GM19238 (cell line): ENCODE data around the gene SMAD5.
A peak's percentile ranks its signal among the peaks of the same experiment; 100 is the strongest.

ENCODE experiments used
- DNase-seq: peaks from one replicate; pipeline ENCODE4 v3.0.0; 2011; ENCODE audit warnings: low spot score; ENCODE audit not compliant: insufficient read length

SMAD5 gene

GRCh38 chr5:136132557-136133221 lies at the start of gene SMAD5:
Gene SMAD5 (plus strand): TSS chr5:136132845. CDS start chr5:136153761, 20,916 bp downstream.
- DNase-seq: peak; percentile 98

DNA sequence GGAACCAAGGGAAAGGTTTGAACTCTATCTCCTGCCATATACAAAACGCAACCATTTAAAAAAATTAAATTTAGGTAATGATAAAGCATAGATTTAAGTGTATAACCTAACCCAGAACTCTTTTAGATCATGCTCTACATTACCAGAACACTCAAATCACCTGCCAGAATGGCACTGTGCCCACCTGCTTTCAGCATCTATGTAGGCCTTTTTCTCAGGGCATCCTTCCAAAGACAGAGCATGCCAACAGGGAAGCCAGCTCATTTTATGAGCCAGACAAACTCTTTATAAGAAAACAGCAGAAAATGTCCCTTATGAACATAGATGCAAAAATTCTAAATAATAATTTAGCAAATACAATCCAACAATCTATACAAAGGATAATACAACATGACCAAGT lies 47.9 kb upstream of the SMAD5 start:
- no peak for DNase-seq

DNA sequence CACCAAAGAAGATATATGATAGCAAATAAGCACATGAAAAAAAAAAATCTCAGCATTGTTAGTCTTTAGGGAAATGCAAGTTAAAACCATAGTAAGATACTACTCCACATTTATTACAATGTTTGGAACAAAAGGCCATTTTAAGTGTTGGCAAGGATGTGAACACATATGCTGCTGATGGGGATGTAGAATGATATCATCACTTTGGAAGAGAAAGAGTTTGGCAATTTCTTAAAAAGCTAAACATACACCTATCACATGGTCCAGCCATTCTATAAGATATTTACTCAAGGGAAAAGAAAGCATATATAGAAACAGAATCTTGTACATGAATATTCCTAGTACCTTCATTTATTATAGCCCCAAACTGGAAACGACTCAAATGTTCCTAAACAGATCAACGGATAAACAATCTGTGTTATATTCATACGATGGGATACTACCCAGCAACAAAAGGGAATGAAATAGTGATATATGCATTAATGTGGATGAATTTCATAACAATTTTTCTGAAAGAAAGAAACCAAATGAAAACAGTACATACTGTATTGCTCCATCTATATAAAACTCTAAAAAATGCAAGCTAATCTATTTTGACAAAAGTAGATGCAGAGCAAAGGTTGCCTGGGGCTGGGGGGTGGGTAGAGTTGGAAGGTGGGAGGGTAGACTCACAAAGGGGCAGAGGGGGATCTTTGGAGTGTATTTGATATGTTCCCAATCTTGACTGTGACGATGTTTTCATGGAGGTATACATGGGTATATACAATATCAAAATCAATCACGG lies 45.7 kb upstream of the SMAD5 start:
- DNase-seq: no peak

DNA sequence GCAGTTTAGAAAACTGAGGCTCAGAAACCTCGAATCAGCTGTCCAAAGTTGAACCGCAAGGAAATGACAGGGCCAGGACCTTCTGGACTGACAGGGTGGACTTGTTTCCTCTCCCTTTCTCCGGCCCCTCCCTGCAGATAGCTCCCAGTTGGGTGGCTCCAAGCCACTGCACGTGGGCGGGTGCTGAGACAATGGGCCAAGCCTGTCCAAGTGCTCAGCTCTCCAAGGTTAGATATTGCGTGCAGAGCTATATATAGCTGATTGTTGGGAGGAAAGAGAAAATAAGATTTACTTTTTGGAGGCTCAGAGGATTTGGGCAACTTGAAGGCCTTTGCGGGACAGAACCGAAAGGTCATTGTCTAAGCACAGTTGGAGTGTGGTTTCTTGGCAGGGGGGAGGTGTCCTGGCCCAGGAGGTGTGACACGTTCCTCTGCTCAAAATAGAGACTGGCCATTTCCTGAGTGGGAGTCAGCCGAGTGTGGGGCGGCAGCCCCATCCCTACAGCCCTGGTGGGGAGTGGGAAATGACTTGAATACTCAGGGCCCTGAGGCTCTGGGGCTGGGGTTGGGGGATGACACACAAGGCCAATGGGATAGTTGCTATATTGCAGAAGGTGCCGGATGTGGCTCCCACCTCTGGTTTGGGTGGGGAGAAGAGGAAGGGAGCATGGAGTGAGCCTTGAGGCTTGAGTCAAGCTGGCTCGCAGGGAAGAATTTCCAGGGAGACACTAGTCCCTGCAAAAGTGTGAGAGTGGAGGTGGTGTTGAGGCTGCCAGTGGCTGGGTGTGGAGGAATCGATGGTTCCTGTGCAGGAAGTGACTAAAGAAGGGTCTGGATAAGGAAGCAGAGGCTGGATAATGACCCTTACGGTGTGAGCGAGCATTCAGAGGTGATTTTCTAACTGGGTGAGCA lies 44.4 kb upstream of the SMAD5 start:
- DNase-seq: no peak

DNA sequence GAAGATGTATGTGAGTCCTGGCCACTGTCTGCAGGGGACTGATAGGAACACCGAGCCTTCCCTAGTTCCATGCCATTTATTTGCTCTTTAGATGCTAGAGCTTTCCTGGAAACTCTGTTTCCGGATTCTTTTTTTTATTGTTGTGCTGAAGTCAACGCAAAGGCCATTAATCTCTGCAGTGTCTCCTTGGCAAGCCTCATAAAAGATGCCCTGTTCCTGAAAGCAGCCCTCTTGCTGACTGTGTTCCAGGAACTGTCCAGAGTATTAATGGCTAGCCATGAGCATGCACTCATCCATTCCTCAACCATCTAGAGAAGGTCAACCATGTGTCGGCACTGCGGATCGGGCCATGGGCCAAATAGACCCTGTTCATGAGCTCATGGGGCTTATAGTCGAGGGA lies 42.9 kb upstream of the SMAD5 start:
- DNase-seq: no peak

- DNase-seq: no peak
Observed at GRCh38 chr5:136090319-136090718, 42.3 kb upstream of the SMAD5 start.

- no peak for DNase-seq
Observed at GRCh38 chr5:136094189-136094912, 38.3 kb upstream of the SMAD5 start.

DNA sequence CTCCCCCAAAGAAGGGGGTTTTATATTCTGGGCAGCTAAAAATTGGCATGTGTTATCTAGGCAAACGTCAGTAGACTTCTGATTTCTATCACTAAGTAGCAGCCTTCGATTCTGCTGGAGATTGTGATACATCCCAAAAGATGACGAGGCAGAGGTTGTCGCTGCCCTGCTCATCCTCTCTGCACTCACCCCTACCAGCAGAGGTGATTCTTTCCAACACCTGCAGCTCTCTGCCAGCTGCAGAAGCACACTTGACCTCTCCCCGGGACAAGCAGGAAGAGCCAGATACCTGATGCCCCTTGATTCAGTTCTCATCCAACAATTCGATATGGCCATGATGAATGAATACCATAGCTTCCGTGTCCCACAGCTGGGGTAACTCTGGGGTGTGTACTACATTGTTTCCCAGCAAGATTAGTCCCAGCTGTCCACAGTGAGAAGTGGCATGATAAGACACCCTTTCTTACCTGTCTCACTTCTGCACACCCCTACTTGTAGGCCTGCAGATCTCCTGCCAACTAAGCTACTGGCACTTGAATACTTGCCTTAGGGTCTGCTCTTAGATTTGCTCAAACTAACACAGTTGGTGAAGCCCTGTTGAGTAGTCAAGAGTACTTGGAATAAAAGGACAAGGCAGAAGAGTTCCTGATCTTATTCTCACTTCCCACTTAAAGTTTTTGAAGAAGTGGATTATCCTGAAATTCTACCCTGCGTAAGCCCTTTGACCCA lies 37.6 kb upstream of the SMAD5 start:
- DNase-seq: no peak

DNA sequence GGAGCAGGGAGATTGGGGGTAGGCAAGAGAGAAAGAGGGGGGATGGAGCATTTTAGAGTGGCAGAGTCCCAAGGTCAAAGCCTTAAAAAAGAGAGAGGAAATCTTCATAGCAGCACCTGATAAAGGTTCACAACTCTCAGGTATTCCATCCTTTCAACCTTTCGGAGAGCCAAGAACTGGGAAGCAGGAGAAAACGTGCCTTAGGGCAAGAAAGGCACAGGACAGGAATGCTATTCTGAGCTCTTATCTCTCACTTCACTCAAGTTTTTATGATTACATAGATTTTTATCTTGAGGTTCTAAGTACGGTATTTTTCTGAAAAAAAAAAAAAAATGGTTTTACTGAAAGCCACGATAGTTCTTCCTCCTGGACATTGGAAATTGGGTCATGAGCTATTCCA lies 34.5 kb upstream of the SMAD5 start:
- DNase-seq: no peak

DNA sequence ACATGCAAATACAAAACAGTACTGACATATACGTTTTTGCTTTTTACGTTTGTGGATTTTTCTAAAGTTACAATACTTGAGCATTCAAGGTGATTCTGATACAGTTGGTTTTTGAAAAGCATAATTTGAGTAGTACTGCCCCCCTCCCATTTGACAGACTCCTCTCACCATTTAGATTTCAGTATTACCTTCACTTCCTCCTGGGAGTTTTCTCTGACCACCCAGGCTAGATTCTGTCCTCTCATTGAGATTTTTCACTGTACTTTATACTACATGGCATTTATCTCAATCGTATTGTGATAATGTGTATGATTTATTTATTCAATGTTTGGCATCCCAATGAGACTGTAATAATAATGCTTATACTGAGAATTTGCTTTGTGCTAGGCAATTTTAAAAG lies 32.8 kb upstream of the SMAD5 start:
- DNase-seq: no peak

GRCh38 chr5:136101884-136102283 lies 30.8 kb upstream of the SMAD5 start:
- no peak for DNase-seq

- DNase-seq: no peak
Observed at GRCh38 chr5:136103118-136103517, 29.5 kb upstream of the SMAD5 start.

DNA sequence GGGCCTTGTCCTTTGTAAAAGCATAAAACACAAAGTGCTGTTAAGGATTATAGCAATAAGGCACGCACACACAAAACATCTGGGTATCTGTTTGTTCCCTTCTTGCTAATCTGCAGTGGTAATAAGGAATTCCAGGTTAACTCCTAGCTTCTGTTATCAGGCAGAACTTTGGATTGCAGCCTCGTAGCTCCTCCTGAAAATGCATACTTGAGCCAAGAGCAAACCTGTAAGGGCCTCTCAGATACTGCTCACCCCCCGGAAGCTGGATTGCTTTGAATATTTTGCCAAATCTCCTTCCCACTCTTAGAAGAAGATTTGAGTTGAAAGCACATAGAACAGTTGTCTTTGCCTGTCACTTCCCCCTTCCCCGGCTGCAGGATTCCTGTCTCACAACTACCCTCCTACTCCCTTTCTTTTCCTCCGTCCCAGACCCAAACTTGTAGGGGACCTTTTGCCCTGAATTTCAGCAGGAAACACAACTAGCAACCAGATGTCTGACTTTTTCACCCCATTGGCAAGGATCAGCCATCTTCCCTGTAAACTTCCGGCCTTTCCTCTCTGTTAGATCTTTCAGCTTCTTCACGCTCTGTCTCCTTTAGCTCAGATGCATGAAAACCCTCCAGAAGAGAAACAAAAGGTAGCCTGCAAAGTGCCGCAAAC lies 28.2 kb upstream of the SMAD5 start:
- DNase-seq: no peak

DNA sequence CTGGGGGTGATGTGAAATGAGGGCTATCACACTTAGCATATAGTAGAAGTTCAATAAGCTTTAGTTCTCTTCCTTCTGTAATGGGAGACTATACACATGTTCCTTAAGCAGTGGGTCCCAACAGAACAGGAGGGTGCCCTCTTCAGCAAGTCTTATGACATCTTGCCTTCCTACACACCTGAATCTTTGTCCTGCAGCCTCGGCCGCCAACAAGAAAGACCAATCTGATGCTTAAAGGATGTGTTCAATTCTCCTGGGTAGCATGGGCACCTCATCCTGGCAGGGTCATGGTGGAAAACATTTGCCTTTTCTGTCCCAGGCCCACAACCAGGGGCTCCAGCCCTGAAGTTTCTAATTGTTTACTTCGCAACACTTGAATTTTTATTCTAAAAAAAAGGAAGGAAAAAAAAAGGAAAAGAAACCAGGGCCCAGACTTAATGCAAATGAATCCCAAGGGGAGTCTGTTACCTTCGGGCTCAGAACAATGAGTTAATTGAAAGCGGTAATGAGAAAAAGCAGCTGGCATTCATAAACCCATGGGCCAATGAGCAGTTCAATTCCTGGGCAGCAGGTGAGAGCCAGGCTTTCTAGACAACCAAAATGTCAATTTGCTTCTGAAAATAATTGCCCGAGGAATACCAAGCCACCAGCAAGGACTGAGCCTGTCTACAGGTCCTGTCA lies 26.2 kb upstream of the SMAD5 start:
- no peak for DNase-seq

- DNase-seq: no peak
Observed at GRCh38 chr5:136108180-136108611, 24.4 kb upstream of the SMAD5 start.

DNA sequence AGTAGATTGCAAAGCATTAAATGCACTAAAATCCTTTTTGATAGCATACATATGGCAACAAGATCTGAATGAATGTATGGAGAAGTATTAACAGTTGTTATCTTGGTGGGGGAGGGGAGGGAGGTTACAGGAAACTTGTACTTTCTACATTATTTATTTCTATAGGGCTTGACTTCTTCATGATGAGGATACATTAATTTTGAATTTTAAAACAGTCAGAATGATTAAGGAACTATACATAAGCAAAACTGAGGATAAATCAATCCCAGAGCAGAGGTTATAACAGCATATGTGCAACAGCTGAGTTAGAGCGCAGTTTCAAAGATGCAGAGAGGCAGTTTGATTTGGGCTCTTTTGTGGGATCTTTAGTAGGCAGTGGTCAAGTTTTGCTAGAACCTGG lies 23.9 kb upstream of the SMAD5 start:
- no peak for DNase-seq

GRCh38 chr5:136109453-136110135 lies 23.1 kb upstream of the SMAD5 start:
- no peak for DNase-seq

DNA sequence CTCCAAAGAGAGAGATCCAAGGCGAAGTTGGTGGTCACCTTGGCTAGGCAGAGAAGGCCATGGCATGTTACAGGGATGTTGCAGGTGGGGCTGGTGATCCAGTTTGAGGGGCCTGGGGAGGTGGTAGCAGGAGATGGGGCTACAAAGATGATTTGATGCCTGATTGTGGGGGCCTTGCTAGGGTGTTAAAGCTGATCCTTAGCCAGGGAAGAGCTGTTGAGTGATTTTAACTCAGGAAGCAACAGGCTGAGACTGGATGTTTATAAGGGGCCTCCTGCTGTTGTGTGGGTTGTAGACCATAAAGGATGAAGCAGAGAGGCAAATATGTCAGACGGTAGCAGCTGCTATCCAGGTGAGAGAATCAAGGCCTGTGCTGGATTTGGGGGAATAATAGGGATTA lies 19.0 kb upstream of the SMAD5 start:
- DNase-seq: no peak
